Neural cell (in vitro differentiated cells): ENCODE results near the gene ARHGEF39. TPM values are rescaled to one million over a fixed set of nuclear protein-coding genes. Genes with fewer than 3 reads are reported as not detected.

ENCODE experiments used
- H2AFZ ChIP-seq: fragments of 200-600, 300-800 bp; sonication (generic), shearing (Covaris generic); 2 replicates; pipeline ENCODE4 v1.6.0; 2014; ENCODE audit warnings: low read depth, mild to moderate bottlenecking, antibody characterized with exemption, low read length, moderate library complexity
- H3F3A ChIP-seq: fragments of 200-600 bp; shearing (Covaris generic); 2 replicates; pipeline ENCODE4 v1.6.1; 2016; ENCODE audit warnings: mild to moderate bottlenecking, moderate library complexity, mixed read lengths, antibody characterized with exemption, low read length; ENCODE audit not compliant: insufficient read depth, poor library complexity, severe bottlenecking
- H3K27ac ChIP-seq: fragments of 200-600, 300-800 bp; sonication (generic), shearing (Covaris generic); 2 replicates; pipeline ENCODE4 v1.5.1; 2014; ENCODE audit warnings: mild to moderate bottlenecking, low read length, moderate library complexity
- H3K27me3 ChIP-seq: fragments of 300-800, 200-600 bp; sonication (generic), shearing (Covaris generic); 2 replicates; pipeline ENCODE4 v1.6.0; 2014; ENCODE audit warnings: mild to moderate bottlenecking, low read depth, low read length, moderate library complexity; ENCODE audit not compliant: insufficient read depth
- H3K36me3 ChIP-seq: fragments of 300-800, 200-600 bp; sonication (generic), shearing (Covaris generic); 2 replicates; pipeline ENCODE4 v1.5.1; 2014; ENCODE audit warnings: mild to moderate bottlenecking, antibody characterized with exemption, low read length, moderate library complexity; ENCODE audit not compliant: insufficient read depth
- H3K4me2 ChIP-seq: fragments of 300-800, 200-600 bp; sonication (generic), shearing (Covaris generic); 2 replicates; pipeline ENCODE4 v1.6.0; 2014; ENCODE audit warnings: mild to moderate bottlenecking, low read length
- H3K4me3 ChIP-seq: fragments of 300-800, 200-600 bp; sonication (generic), shearing (Covaris generic); 2 replicates; pipeline ENCODE4 v1.5.1; 2014; ENCODE audit warnings: mild to moderate bottlenecking, low read length, moderate library complexity
- H3K79me2 ChIP-seq: fragments of 200-600 bp; shearing (Covaris generic); replicated peaks from 2 replicates; pipeline ENCODE4 v1.6.0; 2014; ENCODE audit warnings: mild to moderate bottlenecking, low read length, moderate library complexity; ENCODE audit not compliant: insufficient read depth
- H3K9ac ChIP-seq: fragments of 300-800, 200-600 bp; sonication (generic), shearing (Covaris generic); 2 replicates; pipeline ENCODE4 v1.6.1; 2016; ENCODE audit warnings: mild to moderate bottlenecking, low read length, mixed read lengths
- H3K9me2 ChIP-seq: fragments of 200-600 bp; shearing (Covaris generic); 2 replicates; pipeline ENCODE4 v1.6.1; 2016; ENCODE audit warnings: mild to moderate bottlenecking, low read length, mixed read lengths; ENCODE audit not compliant: insufficient read depth
- H3K9me3 ChIP-seq: fragments of 200-600, 300-800 bp; sonication (generic), shearing (Covaris generic); 2 replicates; pipeline ENCODE4 v1.6.1; 2016; ENCODE audit warnings: mild to moderate bottlenecking, mixed run types, low read length, moderate library complexity, mixed read lengths
- H4K20me1 ChIP-seq: fragments of 200-600 bp; shearing (Covaris generic); 2 replicates; pipeline ENCODE4 v1.6.1; 2016; ENCODE audit warnings: mild to moderate bottlenecking, mixed run types; ENCODE audit not compliant: insufficient read depth
- CTCF ChIP-seq: fragments of 450-650 bp; IDR thresholded peaks from 2 replicates; pipeline ENCODE4 v1.5.1; 2014; ENCODE audit warnings: antibody characterized with exemption, mild to moderate bottlenecking, moderate library complexity; ENCODE audit not compliant: poor library complexity, severe bottlenecking
- EP300 ChIP-seq: fragments of 450-650 bp; conservative IDR thresholded peaks from 2 replicates; pipeline ENCODE4 v1.6.1; 2014; ENCODE audit warnings: antibody characterized with exemption, mild to moderate bottlenecking, moderate library complexity; ENCODE audit not compliant: poor library complexity, severe bottlenecking
- EZH2 ChIP-seq: fragments of 200-600, 300-800 bp; shearing (Covaris generic), sonication (generic); IDR thresholded peaks from 2 replicates; pipeline ENCODE4 v1.6.1; 2014; ENCODE audit warnings: antibody characterized with exemption, low read length, borderline replicate concordance, mild to moderate bottlenecking; ENCODE audit not compliant: insufficient read depth, poor library complexity, severe bottlenecking
- MXI1 ChIP-seq: fragments of 450-650 bp; conservative IDR thresholded peaks from 2 replicates; pipeline ENCODE4 v1.6.1; 2014; ENCODE audit warnings: antibody characterized with exemption, mild to moderate bottlenecking; ENCODE audit not compliant: poor library complexity, severe bottlenecking
- POLR2AphosphoS5 ChIP-seq: IDR thresholded peaks from 2 replicates; pipeline ENCODE4 v1.6.1; 2012
- RAD21 ChIP-seq: fragments of 450-650 bp; conservative IDR thresholded peaks from 2 replicates; pipeline ENCODE4 v1.6.1; 2014; ENCODE audit warnings: antibody characterized with exemption, mild to moderate bottlenecking, moderate library complexity
- REST ChIP-seq: IDR thresholded peaks from 2 replicates; pipeline ENCODE4 v1.6.1; 2012; ENCODE audit warnings: borderline replicate concordance
- SMC3 ChIP-seq: fragments of 450-650 bp; conservative IDR thresholded peaks from 2 replicates; pipeline ENCODE4 v1.6.1; 2014; ENCODE audit warnings: antibody characterized with exemption, mild to moderate bottlenecking, moderate library complexity; ENCODE audit not compliant: poor library complexity
- TAF1 ChIP-seq: IDR thresholded peaks from 2 replicates; pipeline ENCODE4 v1.6.1; 2012; ENCODE audit warnings: low read depth
- polyA plus RNA-seq: library from polyadenylated mRNA; depleted of rRNA; stranded (reverse); fragments of >200 nt; gene quantifications from 2 replicates; pipeline ENCODE4 v1.2.3, GENCODE V29; 2014

ARHGEF39 gene
- polyA plus RNA-seq, 1 donor from 2014 or later, result 0.51 TPM

GRCh38 chr9:35680331-35681105 is 15.5 kb upstream of the ARHGEF39 start:
- TF ChIP-seq EP300 (no peak), EZH2 (no peak), MXI1 (no peak), POLR2AphosphoS5 (no peak), TAF1 (no peak), REST (no peak), CTCF (no peak), SMC3 (no peak), RAD21 (no peak)
- Histone ChIP-seq H3K4me2 (no peak overlapping the region), H3K4me3 (no peak overlapping the region), H3K9me2 (no peaks in the 10 kb centered on the region), H4K20me1 (no peaks in the 10 kb centered on the region), H3K27me3 (no peaks in the 10 kb centered on the region), H3K9ac (no peak overlapping the region), H3K27ac (no peak overlapping the region), H3K79me2 (no peaks in the 10 kb centered on the region), H3K9me3 (no peaks in the 10 kb centered on the region), H2AFZ (no peak overlapping the region), H3F3A (no peaks in the 10 kb centered on the region), H3K36me3 (no peaks in the 10 kb centered on the region)

- Histone ChIP-seq H3K79me2 (no peaks in the 10 kb centered on the region), H3F3A (no peaks in the 10 kb centered on the region), H3K9me2 (no peaks in the 10 kb centered on the region), H3K27me3 (no peaks in the 10 kb centered on the region), H2AFZ (no peak overlapping the region), H3K36me3 (no peaks in the 10 kb centered on the region), H3K9ac (no peak overlapping the region), H3K9me3 (no peaks in the 10 kb centered on the region), H4K20me1 (no peaks in the 10 kb centered on the region), H3K4me3 (no peak overlapping the region), H3K27ac (no peak overlapping the region), H3K4me2 (no peak overlapping the region)
- no peak for TF ChIP-seq MXI1
- TF ChIP-seq EP300, result no peak
- no peak for TF ChIP-seq RAD21
- TF ChIP-seq POLR2AphosphoS5, result no peak
- TF ChIP-seq TAF1, result no peak
- TF ChIP-seq REST, result no peak
- no peak for TF ChIP-seq EZH2
- no peak for TF ChIP-seq CTCF
- TF ChIP-seq SMC3, result no peak
Observed at GRCh38 chr9:35679766-35680330, 14.9 kb upstream of the ARHGEF39 start.
